Neuronal stem cell (in vitro differentiated cells): ENCODE results near the gene SLC7A4.
A peak's percentile ranks its signal among the peaks of the same experiment; 100 is the strongest.

Source experiments
- DNase-seq: peaks from one replicate; pipeline ENCODE4 v3.0.0-alpha.2; 2013; ENCODE audit warnings: low spot score
- H2AFZ ChIP-seq: one replicate; pipeline ENCODE4 v1.6.1; 2013; ENCODE audit warnings: mild to moderate bottlenecking, low read length, inconsistent platforms
- H2AK5ac ChIP-seq: 2 replicates; pipeline ENCODE4 v1.6.1; 2013; ENCODE audit warnings: low read depth, mild to moderate bottlenecking, inconsistent platforms, low read length, moderate library complexity, mixed read lengths
- H2BK120ac ChIP-seq: 2 replicates; pipeline ENCODE4 v1.6.1; 2013; ENCODE audit warnings: low read depth, mild to moderate bottlenecking, inconsistent platforms, low read length, moderate library complexity, mixed read lengths
- H2BK12ac ChIP-seq: one replicate; pipeline ENCODE4 v1.6.1; 2013; ENCODE audit warnings: low read length, inconsistent platforms
- H2BK15ac ChIP-seq: 2 replicates; pipeline ENCODE4 v1.6.1; 2013; ENCODE audit warnings: mild to moderate bottlenecking, low read length, inconsistent platforms, mixed read lengths
- H2BK5ac ChIP-seq: one replicate; pipeline ENCODE4 v1.6.1; 2013; ENCODE audit warnings: inconsistent platforms, mild to moderate bottlenecking, low read length, moderate library complexity
- H3K14ac ChIP-seq: one replicate; pipeline ENCODE4 v1.6.1; 2013; ENCODE audit warnings: low read length, inconsistent platforms
- H3K18ac ChIP-seq: 2 replicates; pipeline ENCODE4 v1.6.1; 2013; ENCODE audit warnings: low read length, inconsistent platforms
- H3K23ac ChIP-seq: 2 replicates; pipeline ENCODE4 v1.6.1; 2013; ENCODE audit warnings: low read depth, mild to moderate bottlenecking, mixed read lengths, low read length, inconsistent platforms; ENCODE audit not compliant: poor library complexity
- H3K27ac ChIP-seq: replicated peaks from 3 replicates; pipeline ENCODE4 v1.5.1; 2013; ENCODE audit warnings: low read length, inconsistent platforms
- H3K27me3 ChIP-seq, 3 experiments: 2 replicates each; pipeline ENCODE4 v1.6.1; 2013; ENCODE audit warnings: low read length in 3 of 3, mild to moderate bottlenecking in 2 of 3, inconsistent platforms in 1 of 3, low read depth in 1 of 3, mixed read lengths in 1 of 3, moderate library complexity in 1 of 3; ENCODE audit not compliant: control insufficient read depth in 3 of 3, insufficient read depth in 3 of 3
- H3K36me3 ChIP-seq, 2 donors: replicated peaks in 1 of 2; 2 replicates each; pipeline ENCODE4 v1.6.1; 2013; ENCODE audit warnings: low read length in 2 of 2; ENCODE audit not compliant: control insufficient read depth in 2 of 2, insufficient read depth in 2 of 2
- H3K4ac ChIP-seq: 2 replicates; pipeline ENCODE4 v1.6.1; 2013; ENCODE audit warnings: inconsistent platforms, mild to moderate bottlenecking, low read length, moderate library complexity
- H3K4me1 ChIP-seq, 2 donors: 1 replicate in 1 of 2; 2 replicates in 1 of 2; pipeline ENCODE4 v1.6.1; 2013; ENCODE audit warnings: low read length in 2 of 2, low read depth in 1 of 2; ENCODE audit not compliant: control insufficient read depth in 2 of 2, insufficient read depth in 1 of 2
- H3K4me2 ChIP-seq: one replicate; pipeline ENCODE4 v1.6.1; 2013; ENCODE audit warnings: mild to moderate bottlenecking, low read length, inconsistent platforms; ENCODE audit not compliant: insufficient read depth, poor library complexity, severe bottlenecking
- H3K4me3 ChIP-seq, 2 donors: 2 replicates each; pipeline ENCODE4 v1.5.1; 2013; ENCODE audit warnings: low read length in 2 of 2, mild to moderate bottlenecking in 2 of 2, inconsistent platforms in 1 of 2, moderate library complexity in 1 of 2
- H3K79me1 ChIP-seq: one replicate; pipeline ENCODE4 v1.6.1; 2013; ENCODE audit warnings: low read depth, mild to moderate bottlenecking, inconsistent platforms, low read length, moderate library complexity
- H3K9ac ChIP-seq: one replicate; pipeline ENCODE4 v1.6.1; 2013; ENCODE audit warnings: mild to moderate bottlenecking, low read depth, low read length, inconsistent platforms; ENCODE audit not compliant: poor library complexity
- H3K9me3 ChIP-seq, 2 donors: replicated peaks in 1 of 2; 2 replicates each; pipeline versions ENCODE3 to v1.6.1; 2013; ENCODE audit warnings: low read length in 2 of 2, mild to moderate bottlenecking in 2 of 2, inconsistent platforms in 1 of 2, low read depth in 1 of 2, mixed read lengths in 1 of 2, moderate library complexity in 1 of 2; ENCODE audit not compliant: control insufficient read depth in 2 of 2, insufficient read depth in 1 of 2
- H4K8ac ChIP-seq: one replicate; pipeline ENCODE4 v1.6.1; 2013; ENCODE audit warnings: low read depth, mild to moderate bottlenecking, inconsistent platforms, low read length, moderate library complexity
- H4K91ac ChIP-seq: one replicate; pipeline ENCODE4 v1.6.1; 2013; ENCODE audit warnings: low read length, low read depth, mild to moderate bottlenecking, inconsistent platforms; ENCODE audit not compliant: poor library complexity
- WGBS, 2 donors: extraction: QIAGEN DNeasy Blood & Tissue Kit; methylation state at CpG; one replicate each; pipeline ENCODE4 v1.1.7; 2013; ENCODE audit warnings: missing lambda C conversion rate in 2 of 2, mixed read lengths in 1 of 2; ENCODE audit not compliant: insufficient read length in 2 of 2, insufficient replicate concordance in 1 of 2; ENCODE audit errors: extremely low coverage in 2 of 2; 5-methylcytosine and 5-hydroxymethylcytosine counted together

The SLC7A4 gene

DNA sequence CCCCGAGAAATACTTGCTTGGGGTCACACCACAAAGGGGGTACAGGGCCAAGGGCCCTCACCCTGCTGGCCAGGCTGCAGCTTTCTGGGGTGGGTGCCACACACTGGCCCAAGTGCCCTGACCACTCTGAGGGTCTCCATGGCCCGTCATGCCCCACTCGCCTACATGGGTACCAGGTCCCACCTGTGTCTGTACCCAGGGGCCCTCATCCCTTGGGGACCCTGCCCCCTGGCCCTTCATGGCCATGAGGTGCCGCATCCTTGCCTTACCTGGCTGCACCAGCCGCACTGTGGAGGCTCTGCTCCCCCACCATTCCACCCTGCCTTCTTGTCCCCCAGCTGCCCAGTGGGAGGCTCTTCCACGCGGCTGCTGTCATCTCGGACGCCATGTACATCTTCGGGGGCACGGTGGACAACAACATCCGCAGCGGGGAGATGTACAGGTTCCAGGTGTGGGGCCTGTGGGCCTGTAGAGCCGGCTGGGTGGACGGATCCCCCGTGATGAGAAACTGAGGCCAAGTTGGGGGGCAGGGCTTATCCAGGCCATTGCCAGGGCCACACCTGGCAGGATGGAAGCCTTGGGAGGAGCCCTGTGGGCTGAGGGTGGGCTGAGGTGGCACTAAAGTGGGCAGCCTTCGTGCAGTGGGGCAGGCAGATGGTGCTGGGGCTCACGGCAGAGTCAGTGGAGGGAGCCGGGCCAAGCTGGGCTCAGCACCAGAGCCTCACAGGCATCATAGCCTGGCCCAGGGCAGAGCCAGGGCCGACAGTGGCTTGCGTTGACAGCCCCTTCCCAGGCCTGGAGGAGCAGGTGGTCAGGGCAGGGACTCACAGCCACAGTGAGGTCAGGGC is 39.7 kb downstream of the SLC7A4 start:
- Histone ChIP-seq H2BK12ac (no peak overlapping the region), H3K4me3 (no peak overlapping the region), H3K9me3 (no peaks in the 10 kb centered on the region), H3K79me1 (peaks cover 2% of the 10 kb centered on the region), H3K14ac (no peak overlapping the region), H4K91ac (no peak overlapping the region), H3K27me3 (no peaks in the 10 kb centered on the region), H3K36me3 (peaks cover 54 to 76% of the 10 kb centered on the region in 2 donors), H3K4me2 (no peak overlapping the region), H3K23ac (peak overlapping the region; percentile 91), H2BK15ac (peak overlapping the region; percentile 27), H2BK5ac (no peak overlapping the region), H3K27ac (no peak overlapping the region), H2BK120ac (no peak overlapping the region), H3K9ac (peak overlapping the region; percentile 34), H2AFZ (no peak overlapping the region), H4K8ac (no peak overlapping the region), H3K4me1 (no peaks in the 10 kb centered on the region), H3K18ac (no peak overlapping the region), H3K4ac (no peak overlapping the region), H2AK5ac (no peak overlapping the region)
- DNase-seq, result no peak
- WGBS, 2 donors, result no CpG with 5 or more reads among the region's 21 CpGs

DNA sequence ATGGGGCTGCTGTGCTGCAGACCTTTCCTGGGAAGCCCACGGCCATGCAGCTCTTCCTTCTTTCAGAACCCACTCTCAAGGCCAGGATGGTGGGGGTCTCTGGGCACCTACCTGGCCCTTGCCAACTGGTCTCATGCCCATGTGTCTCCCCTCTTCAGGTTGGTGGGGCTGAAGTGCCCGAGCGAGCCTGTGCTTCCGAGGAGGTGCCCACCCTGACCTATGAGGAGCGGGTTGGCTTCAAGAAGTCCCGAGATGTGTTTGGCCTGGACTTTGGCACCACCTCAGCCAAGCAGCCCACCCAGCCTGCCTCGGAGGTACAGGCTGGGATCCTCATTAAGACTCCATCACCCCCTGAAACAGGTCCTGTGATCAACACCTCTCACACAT is 40.3 kb downstream of the SLC7A4 start:
- Histone ChIP-seq H3K4me2 (no peak overlapping the region), H3K36me3 (peaks cover 51 to 74% of the 10 kb centered on the region in 2 donors), H4K8ac (no peak overlapping the region), H3K9me3 (no peaks in the 10 kb centered on the region), H3K9ac (no peak overlapping the region), H3K27me3 (no peaks in the 10 kb centered on the region), H2AK5ac (no peak overlapping the region), H2BK120ac (no peak overlapping the region), H3K14ac (no peak overlapping the region), H2BK15ac (no peak overlapping the region), H3K23ac (no peak overlapping the region), H3K4ac (no peak overlapping the region), H4K91ac (no peak overlapping the region), H3K27ac (no peak overlapping the region), H3K4me1 (no peaks in the 10 kb centered on the region), H3K79me1 (peaks cover 5% of the 10 kb centered on the region), H3K18ac (no peak overlapping the region), H3K4me3 (peak overlapping the region in 1 of 2 donors; percentile 4), H2AFZ (no peak overlapping the region), H2BK5ac (no peak overlapping the region), H2BK12ac (no peak overlapping the region)
- no CpG with 5 or more reads among the region's 7 CpGs for WGBS, 2 donors
- DNase-seq, result no peak

DNA sequence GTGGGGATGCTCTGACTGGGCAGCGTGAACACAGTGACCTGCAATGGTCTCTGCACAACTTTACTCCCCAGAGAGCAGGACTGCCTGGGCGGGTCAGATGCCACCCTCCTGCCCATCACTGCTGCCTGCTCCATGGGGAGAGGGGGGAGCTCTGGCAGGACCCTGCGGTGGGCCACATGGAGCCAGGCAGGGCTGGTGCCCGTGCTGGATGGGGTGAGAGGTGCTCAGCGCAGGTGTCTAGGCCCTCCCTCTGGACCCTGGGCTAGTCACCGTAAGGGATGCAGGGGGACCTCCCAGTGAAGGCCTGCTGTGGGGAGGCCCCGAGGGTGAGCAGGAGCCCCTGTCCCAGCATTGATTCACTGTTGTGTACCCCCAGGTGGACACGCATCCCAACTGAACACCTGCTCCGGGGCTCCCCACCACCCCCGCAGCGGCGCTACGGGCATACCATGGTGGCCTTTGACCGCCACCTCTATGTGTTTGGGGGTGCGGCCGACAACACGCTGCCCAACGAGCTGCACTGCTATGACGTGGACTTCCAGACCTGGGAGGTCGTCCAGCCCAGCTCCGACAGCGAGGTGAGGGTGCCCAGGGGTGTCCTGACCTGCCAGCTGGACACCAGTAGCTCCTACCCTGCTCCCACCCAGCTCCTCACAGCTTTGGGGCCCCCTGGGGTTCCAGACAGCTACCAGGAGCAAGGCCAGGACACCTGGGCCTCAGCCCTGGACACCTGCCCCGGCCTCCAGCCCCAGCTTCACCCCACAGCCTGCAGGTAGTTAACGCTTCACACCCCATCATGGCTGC is 40.9 kb downstream of the SLC7A4 start:
- peaks cover 3% of the 10 kb centered on the region for H3K79me1 ChIP-seq
- H2BK120ac ChIP-seq, result no peak overlapping the region
- no peak overlapping the region for H2AK5ac ChIP-seq
- H3K36me3 ChIP-seq, result peaks cover 47 to 73% of the 10 kb centered on the region in 2 donors
- H3K9ac ChIP-seq, result peak overlapping the region; percentile 72
- no peak overlapping the region for H4K91ac ChIP-seq
- no peak overlapping the region for H3K14ac ChIP-seq
- H3K4me2 ChIP-seq, result no peak overlapping the region
- WGBS, 2 donors, result no CpG with 5 or more reads among the region's 24 CpGs
- no peak overlapping the region for H3K4ac ChIP-seq
- H3K18ac ChIP-seq, result no peak overlapping the region
- H3K4me3 ChIP-seq, result peak overlapping the region in 1 of 2 donors; percentile 35
- no peaks in the 10 kb centered on the region for H3K4me1 ChIP-seq
- no peaks in the 10 kb centered on the region for H3K27me3 ChIP-seq
- no peak overlapping the region for H4K8ac ChIP-seq
- no peak overlapping the region for H2BK15ac ChIP-seq
- no peak overlapping the region for H3K27ac ChIP-seq
- H2BK5ac ChIP-seq, result no peak overlapping the region
- DNase-seq, result no peak
- peak overlapping the region; percentile 34 for H3K23ac ChIP-seq
- peak overlapping the region; percentile 22 for H2BK12ac ChIP-seq
- H2AFZ ChIP-seq, result no peak overlapping the region
- H3K9me3 ChIP-seq, result no peaks in the 10 kb centered on the region
